Measurements from ENCODE around the gene COX19.
"Not testable (repeated sequence)": the region's sequence is repeated elsewhere in the genome, so short reads cannot be mapped to it uniquely, and the experiment has no call there.

The COX19 gene

GRCh38 chr7:944744-945143, 30.6 kb downstream of the COX19 start:
- DNase-seq (ENCODE audit: low spot score): no peak

- not testable (repeated sequence) for DNase-seq (ENCODE audit: low spot score)
These were observed 31.6 kb downstream of the COX19 start for GRCh38 chr7:943793-944192.

GRCh38 chr7:940599-941408, 34.5 kb downstream of the COX19 start:
- no peak for DNase-seq (ENCODE audit: low spot score)

- no peak for DNase-seq (ENCODE audit: low spot score)
These were observed 35.5 kb downstream of the COX19 start for GRCh38 chr7:939843-940242.

- DNase-seq (ENCODE audit: low spot score): no peak
These were observed 36.7 kb downstream of the COX19 start for GRCh38 chr7:938546-939185.

- DNase-seq (ENCODE audit: low spot score): no peak
These were observed 37.4 kb downstream of the COX19 start for GRCh38 chr7:937856-938484.

- no peak for DNase-seq (ENCODE audit: low spot score)
These were observed 38.8 kb downstream of the COX19 start for GRCh38 chr7:936386-937054.

- DNase-seq (ENCODE audit: low spot score): no peak
These were observed 39.4 kb downstream of the COX19 start for GRCh38 chr7:935874-936385.

- no peak for DNase-seq (ENCODE audit: low spot score)
These were observed 40.0 kb downstream of the COX19 start for GRCh38 chr7:935164-935873.

- DNase-seq (ENCODE audit: low spot score): no peak
These were observed 40.7 kb downstream of the COX19 start for GRCh38 chr7:934469-935163.

- DNase-seq (ENCODE audit: low spot score): no peak
These were observed 42.7 kb downstream of the COX19 start for GRCh38 chr7:932651-932975.

- DNase-seq (ENCODE audit: low spot score): no peak
These were observed 43.3 kb downstream of the COX19 start for GRCh38 chr7:931871-932650.

- DNase-seq (ENCODE audit: low spot score): no peak
These were observed 44.2 kb downstream of the COX19 start for GRCh38 chr7:930975-931758.

GRCh38 chr7:929311-929711, 46.0 kb downstream of the COX19 start:
- DNase-seq (ENCODE audit: low spot score): no peak

GRCh38 chr7:927031-927671, 48.2 kb downstream of the COX19 start:
- no peak for DNase-seq (ENCODE audit: low spot score)

- DNase-seq (ENCODE audit: low spot score): no peak
These were observed 49.0 kb downstream of the COX19 start for GRCh38 chr7:926061-927030.

- DNase-seq (ENCODE audit: low spot score): no peak
These were observed 49.7 kb downstream of the COX19 start for GRCh38 chr7:925601-926000.
